Mucosa of rectum (tissue), 2 donors: Measurements from ENCODE around the gene ALOX12B.
"Not testable (repeated sequence)": the region's sequence is repeated elsewhere in the genome, so short reads cannot be mapped to it uniquely, and the experiment has no call there.

Experiments used
- H3K27ac ChIP-seq, 2 donors: one replicate each; pipeline ENCODE4 v1.7.0; 2013; ENCODE audit warnings: inconsistent platforms in 2 of 2, low read depth in 2 of 2, low read length in 2 of 2
- H3K27me3 ChIP-seq, 2 donors: one replicate each; pipeline ENCODE4 v1.7.0; 2013; ENCODE audit warnings: low read length in 2 of 2; ENCODE audit not compliant: control insufficient read depth in 2 of 2, insufficient read depth in 2 of 2
- H3K36me3 ChIP-seq, 2 donors: one replicate each; pipeline ENCODE4 v1.7.0; 2013; ENCODE audit warnings: low read length in 2 of 2; ENCODE audit not compliant: control insufficient read depth in 2 of 2, insufficient read depth in 2 of 2
- H3K4me1 ChIP-seq, 2 donors: one replicate each; pipeline ENCODE4 v1.7.0; 2013; ENCODE audit warnings: low read length in 2 of 2, mild to moderate bottlenecking in 1 of 2; ENCODE audit not compliant: control insufficient read depth in 2 of 2, insufficient read depth in 2 of 2
- H3K4me3 ChIP-seq, 2 donors: one replicate each; pipeline ENCODE4 v1.7.0; 2013; ENCODE audit warnings: low read length in 2 of 2
- H3K9ac ChIP-seq, 2 donors: one replicate each; pipeline ENCODE4 v1.7.0; 2013; ENCODE audit warnings: low read length in 2 of 2, low read depth in 1 of 2, mild to moderate bottlenecking in 1 of 2
- H3K9me3 ChIP-seq, 2 donors: one replicate each; pipeline ENCODE4 v1.7.0; 2013; ENCODE audit warnings: low read length in 2 of 2; ENCODE audit not compliant: control insufficient read depth in 2 of 2
- donor health status: healthy.
- donor health status: Normal muscosa, but diverticular disease.

ALOX12B gene

GRCh38 chr17:8031261-8031661, 56.3 kb downstream of the ALOX12B start:
- no peak overlapping the region for H3K27ac ChIP-seq
- no peak overlapping the region for H3K4me3 ChIP-seq
- H3K27me3 ChIP-seq, result peaks cover 7 to 16% of the 10 kb centered on the region in 2 donors
- H3K9me3 ChIP-seq, result no peaks in the 10 kb centered on the region
- no peak overlapping the region for H3K9ac ChIP-seq
- H3K4me1 ChIP-seq, result no peaks in the 10 kb centered on the region
- H3K36me3 ChIP-seq, result no peaks in the 10 kb centered on the region

GRCh38 chr17:8029121-8029520, 58.4 kb downstream of the ALOX12B start:
- Histone ChIP-seq H3K27me3 (peaks cover 7 to 16% of the 10 kb centered on the region in 2 donors), H3K4me1 (no peaks in the 10 kb centered on the region), H3K4me3 (no peak overlapping the region), H3K27ac (no peak overlapping the region), H3K9me3 (no peaks in the 10 kb centered on the region), H3K9ac (no peak overlapping the region), H3K36me3 (no peaks in the 10 kb centered on the region)

- Histone ChIP-seq H3K27ac (no peak overlapping the region), H3K27me3 (peaks cover 7 to 12% of the 10 kb centered on the region in 2 donors), H3K9ac (no peak overlapping the region), H3K9me3 (no peaks in the 10 kb centered on the region), H3K4me1 (no peaks in the 10 kb centered on the region), H3K36me3 (no peaks in the 10 kb centered on the region), H3K4me3 (no peak overlapping the region)
Observed at GRCh38 chr17:8025176-8025911, 62.2 kb downstream of the ALOX12B start.

GRCh38 chr17:8024161-8024560, 63.4 kb downstream of the ALOX12B start:
- not testable (repeated sequence) for H3K9ac ChIP-seq, H3K4me3 ChIP-seq, H3K36me3 ChIP-seq, H3K9me3 ChIP-seq, H3K4me1 ChIP-seq, H3K27ac ChIP-seq
- peaks cover 7 to 10% of the 10 kb centered on the region in 2 donors for H3K27me3 ChIP-seq
